VCaP (cell line): ENCODE results near the gene GUCA2B.

Experiments
- H3K27ac ChIP-seq: fragments of 450-650 bp; 2 replicates; pipeline ENCODE4 v1.5.1; 2017
- TF ChIP-seq, protein P1 (sequence below): fragments of 450-650 bp; conservative IDR thresholded peaks from 2 replicates; pipeline ENCODE4 v1.5.1; 2017; ENCODE audit warnings: mild to moderate bottlenecking, moderate library complexity

Gene GUCA2B

GRCh38 chr1:42186152-42186551 is 32.9 kb downstream of the GUCA2B start:
- no peak overlapping the region for H3K27ac ChIP-seq
- TF ChIP-seq, protein P1, sequence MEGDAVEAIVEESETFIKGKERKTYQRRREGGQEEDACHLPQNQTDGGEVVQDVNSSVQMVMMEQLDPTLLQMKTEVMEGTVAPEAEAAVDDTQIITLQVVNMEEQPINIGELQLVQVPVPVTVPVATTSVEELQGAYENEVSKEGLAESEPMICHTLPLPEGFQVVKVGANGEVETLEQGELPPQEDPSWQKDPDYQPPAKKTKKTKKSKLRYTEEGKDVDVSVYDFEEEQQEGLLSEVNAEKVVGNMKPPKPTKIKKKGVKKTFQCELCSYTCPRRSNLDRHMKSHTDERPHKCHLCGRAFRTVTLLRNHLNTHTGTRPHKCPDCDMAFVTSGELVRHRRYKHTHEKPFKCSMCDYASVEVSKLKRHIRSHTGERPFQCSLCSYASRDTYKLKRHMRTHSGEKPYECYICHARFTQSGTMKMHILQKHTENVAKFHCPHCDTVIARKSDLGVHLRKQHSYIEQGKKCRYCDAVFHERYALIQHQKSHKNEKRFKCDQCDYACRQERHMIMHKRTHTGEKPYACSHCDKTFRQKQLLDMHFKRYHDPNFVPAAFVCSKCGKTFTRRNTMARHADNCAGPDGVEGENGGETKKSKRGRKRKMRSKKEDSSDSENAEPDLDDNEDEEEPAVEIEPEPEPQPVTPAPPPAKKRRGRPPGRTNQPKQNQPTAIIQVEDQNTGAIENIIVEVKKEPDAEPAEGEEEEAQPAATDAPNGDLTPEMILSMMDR, result no peak

DNA sequence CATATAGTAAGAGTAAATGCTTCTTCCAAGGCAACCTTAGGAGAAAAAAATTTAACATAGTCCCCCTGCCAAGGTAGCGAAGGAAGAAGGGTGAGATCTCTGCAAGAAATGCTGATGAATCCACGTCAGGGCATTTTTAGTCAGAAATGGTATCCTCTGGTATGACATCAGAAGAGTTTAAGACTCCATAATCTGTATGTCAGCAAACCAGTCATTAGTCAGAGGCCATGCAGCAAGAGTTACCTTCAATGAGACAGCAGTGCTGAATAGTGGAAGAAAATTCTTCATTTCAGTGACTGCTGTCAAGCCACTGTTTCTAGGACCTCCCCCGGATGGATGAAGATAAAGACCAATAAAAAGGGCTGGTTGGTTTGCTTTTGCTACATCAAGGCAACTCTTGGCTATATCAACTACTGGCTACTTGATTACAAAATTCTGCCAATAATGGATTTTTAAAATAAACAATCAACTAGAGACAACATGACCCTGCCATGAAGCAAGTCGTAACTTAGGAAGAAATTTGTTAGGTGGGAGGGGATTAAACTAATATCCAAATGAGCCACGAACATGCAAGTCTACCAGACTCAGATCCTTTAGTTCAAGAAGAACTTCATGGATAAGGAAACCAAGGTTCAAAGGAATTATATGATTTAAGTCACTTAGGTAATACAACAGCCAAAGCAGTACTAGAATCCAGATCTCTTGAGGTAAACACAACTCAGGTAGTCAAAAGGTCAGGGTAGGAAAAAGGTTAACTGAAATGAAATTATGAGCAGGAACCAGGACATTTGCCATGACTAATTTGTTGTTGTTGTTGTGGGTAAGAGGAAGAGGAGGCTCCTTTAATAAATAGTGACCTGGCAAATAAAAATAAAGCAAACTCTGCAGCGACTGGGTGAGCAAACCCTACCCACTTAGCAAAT is 37.0 kb downstream of the GUCA2B start:
- H3K27ac ChIP-seq, result no peak overlapping the region
- TF ChIP-seq, protein P1, result no peak

DNA sequence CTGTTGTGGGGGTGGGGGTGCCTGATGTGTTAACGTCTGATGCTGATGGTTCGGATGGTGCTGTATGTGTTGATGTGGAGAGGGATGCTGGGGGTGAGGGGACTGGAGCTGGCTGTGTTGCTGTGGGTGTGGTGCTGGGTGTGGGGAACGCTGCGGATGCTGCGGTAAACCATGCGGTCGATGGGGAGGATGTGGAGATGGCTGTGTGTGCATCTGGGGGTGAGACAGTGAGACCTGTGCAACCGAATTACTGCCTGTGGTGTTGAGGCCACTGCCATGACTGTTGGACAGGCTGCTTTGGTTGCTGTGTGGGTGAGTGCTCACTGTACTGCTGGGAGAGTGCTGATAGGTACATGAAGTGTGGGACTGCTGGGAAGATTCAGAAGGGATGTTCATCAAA is 38.1 kb downstream of the GUCA2B start:
- TF ChIP-seq, protein P1, result no peak
- no peak overlapping the region for H3K27ac ChIP-seq

DNA sequence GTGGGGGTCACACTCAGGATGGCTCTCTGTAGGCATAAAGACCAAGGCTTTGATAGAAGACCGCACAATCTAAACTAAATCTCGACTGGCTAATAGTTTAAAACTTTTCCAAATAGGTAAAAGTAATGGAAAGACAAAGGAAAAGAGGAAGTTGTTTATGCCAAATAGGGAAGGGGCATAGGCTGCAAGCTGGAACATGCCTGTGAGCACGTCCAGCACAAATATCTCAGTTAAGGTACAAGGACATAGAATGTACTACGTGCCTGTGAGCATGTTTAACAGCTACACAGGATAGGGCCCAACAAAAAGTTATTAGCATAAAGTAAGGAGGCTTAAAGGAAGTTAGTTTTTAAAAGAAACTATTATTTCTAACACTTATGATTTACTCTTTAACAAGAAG is 38.9 kb downstream of the GUCA2B start:
- no peak overlapping the region for H3K27ac ChIP-seq
- TF ChIP-seq, protein P1, result no peak

DNA sequence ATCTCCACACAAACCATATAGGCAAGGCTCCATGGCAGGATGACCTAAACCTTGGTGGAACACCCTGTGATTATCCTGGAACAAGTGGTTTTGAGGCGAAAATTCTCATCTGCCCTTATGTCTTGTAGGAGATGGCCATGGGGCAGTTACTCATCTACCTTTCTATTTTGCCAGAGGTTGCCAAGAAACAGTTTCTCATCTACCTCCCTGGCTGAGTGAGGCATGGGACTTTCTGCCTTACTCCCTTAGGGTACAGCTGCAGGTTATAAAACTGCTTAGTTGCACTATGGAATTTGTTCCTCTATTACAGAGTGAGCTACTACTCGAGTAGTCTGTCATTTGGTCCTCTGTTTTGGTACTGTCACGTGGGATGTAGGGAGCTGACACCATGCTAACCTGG is 42.6 kb downstream of the GUCA2B start:
- H3K27ac ChIP-seq, result no peak overlapping the region
- TF ChIP-seq, protein P1, result no peak

DNA sequence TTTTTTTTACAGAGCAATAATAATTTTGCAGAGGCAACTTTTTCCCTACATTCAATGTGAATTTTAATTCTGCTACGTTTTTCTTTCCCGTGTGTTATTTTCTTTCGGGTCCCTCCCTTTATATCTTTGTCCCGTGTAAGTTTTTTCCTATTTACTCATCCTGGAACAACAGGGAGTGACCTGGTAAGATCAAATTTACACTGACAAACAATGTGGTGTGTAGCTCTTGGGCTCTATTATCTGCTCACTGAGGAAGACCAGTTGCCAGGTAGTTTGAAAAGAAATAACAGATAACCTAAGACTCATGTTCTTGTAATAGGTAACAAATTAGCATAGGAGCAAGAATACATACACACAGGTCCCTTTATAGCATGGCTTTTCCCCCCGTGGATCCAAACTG is 45.0 kb downstream of the GUCA2B start:
- TF ChIP-seq, protein P1, result no peak
- H3K27ac ChIP-seq, result no peak overlapping the region

- no peak overlapping the region for H3K27ac ChIP-seq
- TF ChIP-seq, protein P1, result no peak
Measured at GRCh38 chr1:42201986-42202385, 48.8 kb downstream of the GUCA2B start.
